SK-N-SH treated with all-trans-retinoic acid at 6 μM for 48 hours (cell line): ENCODE data around the gene SUPT4H1.

Experiments
- ATAC-seq: fragments of 200-7000 bp; cut with Tn5 transposase; 3 replicates; pipeline ENCODE4 v1.9.1; 2020; ENCODE audit warnings: mild to moderate bottlenecking, moderate library complexity
- ARNTL ChIP-seq: fragments of 450-650 bp; formaldehyde crosslinking; IDR thresholded peaks from 2 replicates; pipeline ENCODE4 v1.5.0; 2020; ENCODE audit warnings: low read depth, mild to moderate bottlenecking, moderate library complexity, borderline replicate concordance
- BACH2 ChIP-seq: fragments of 250-450 bp; sonication (Bioruptor Pico); IDR thresholded peaks from 2 replicates; pipeline ENCODE4 v1.9.0; 2021; ENCODE audit warnings: mild to moderate bottlenecking, borderline replicate concordance
- CREB5 ChIP-seq: fragments of 250-450 bp; sonication (Bioruptor Pico); IDR thresholded peaks from 2 replicates; pipeline ENCODE4 v1.5.1; 2020; ENCODE audit warnings: low read depth, mild to moderate bottlenecking, moderate library complexity
- CSDC2 ChIP-seq: fragments of 250-450 bp; sonication (Bioruptor Pico); IDR thresholded peaks from 2 replicates; pipeline ENCODE4 v1.5.0; 2020; ENCODE audit warnings: mild to moderate bottlenecking, moderate library complexity
- ESRRG ChIP-seq: fragments of 250-450 bp; sonication (Bioruptor Pico); IDR thresholded peaks from 2 replicates; pipeline ENCODE4 v1.6.1; 2021; ENCODE audit warnings: mild to moderate bottlenecking
- GLIS3 ChIP-seq: fragments of 250-450 bp; sonication (Bioruptor Pico); IDR thresholded peaks from 2 replicates; pipeline ENCODE4 v1.5.0; 2020; ENCODE audit warnings: mild to moderate bottlenecking, moderate library complexity
- ISL1 ChIP-seq: fragments of 250-450 bp; sonication (Bioruptor Pico); IDR thresholded peaks from 2 replicates; pipeline ENCODE4 v2.1.2; 2022; ENCODE audit warnings: mild to moderate bottlenecking, moderate library complexity
- POU6F1 ChIP-seq: fragments of 250-450 bp; sonication (Bioruptor Pico); IDR thresholded peaks from 2 replicates; pipeline ENCODE4 v1.8.0; 2021; ENCODE audit warnings: low read depth, mild to moderate bottlenecking, moderate library complexity, borderline replicate concordance
- PPARA ChIP-seq: fragments of 250-450 bp; sonication (Bioruptor Pico); IDR thresholded peaks from 2 replicates; pipeline ENCODE4 v1.5.0; 2020; ENCODE audit warnings: mild to moderate bottlenecking, borderline replicate concordance
- RARB ChIP-seq: fragments of 250-450 bp; sonication (Bioruptor Pico); IDR thresholded peaks from 2 replicates; pipeline ENCODE4 v1.8.0; 2021; ENCODE audit warnings: mild to moderate bottlenecking, moderate library complexity
- SNAI2 ChIP-seq: fragments of 250-450 bp; sonication (Bioruptor Pico); IDR thresholded peaks from 2 replicates; pipeline ENCODE4 v1.5.0; 2020; ENCODE audit warnings: mild to moderate bottlenecking, moderate library complexity
- TCF4 ChIP-seq: fragments of 250-450 bp; sonication (Bioruptor Pico); IDR thresholded peaks from 2 replicates; pipeline ENCODE4 v1.8.0; 2021; ENCODE audit warnings: mild to moderate bottlenecking, moderate library complexity, borderline replicate concordance
- TOX ChIP-seq: fragments of 250-450 bp; sonication (Bioruptor Pico); IDR thresholded peaks from 2 replicates; pipeline ENCODE4 v1.8.0; 2021; ENCODE audit warnings: mild to moderate bottlenecking, moderate library complexity, borderline replicate concordance
- TSHZ2 ChIP-seq: fragments of 250-450 bp; sonication (Bioruptor Pico); IDR thresholded peaks from 2 replicates; pipeline ENCODE4 v1.5.0; 2020; ENCODE audit warnings: mild to moderate bottlenecking, moderate library complexity
- ZC3H10 ChIP-seq: fragments of 250-450 bp; sonication (Bioruptor Pico); IDR thresholded peaks from 2 replicates; pipeline ENCODE4 v1.5.1; 2021; ENCODE audit warnings: mild to moderate bottlenecking, moderate library complexity
- ZFP3 ChIP-seq: fragments of 250-450 bp; sonication (Bioruptor Pico); IDR thresholded peaks from 2 replicates; pipeline ENCODE4 v1.5.0; 2020; ENCODE audit warnings: mild to moderate bottlenecking, moderate library complexity
- ZFP30 ChIP-seq: fragments of 450-650 bp; formaldehyde crosslinking; IDR thresholded peaks from 2 replicates; pipeline ENCODE4 v1.5.0; 2022; ENCODE audit warnings: mild to moderate bottlenecking, moderate library complexity
- ZNF565 ChIP-seq: fragments of 450-650 bp; formaldehyde crosslinking; conservative IDR thresholded peaks from 2 replicates; pipeline ENCODE4 v1.5.0; 2020; ENCODE audit warnings: low read depth, mild to moderate bottlenecking, moderate library complexity
- ZNF70 ChIP-seq: fragments of 450-650 bp; formaldehyde crosslinking; IDR thresholded peaks from 2 replicates; pipeline ENCODE4 v1.5.0; 2020; ENCODE audit warnings: mild to moderate bottlenecking, moderate library complexity
- ZNF8 ChIP-seq: fragments of 450-650 bp; formaldehyde crosslinking; IDR thresholded peaks from 2 replicates; pipeline ENCODE4 v1.5.0; 2020; ENCODE audit warnings: mild to moderate bottlenecking, moderate library complexity

The SUPT4H1 gene

GRCh38 chr17:58380207-58381123 lies 28.5 kb upstream of the SUPT4H1 start (continued):
- no peak for TF ChIP-seq ESRRG
- TF ChIP-seq, all 23 proteins: peak for 0

GRCh38 chr17:58379511-58379824 lies 27.5 kb upstream of the SUPT4H1 start:
- TF ChIP-seq ESRRG (no peak), PPARA (CRISPR knock-in tag) (no peak), TSHZ2 (CRISPR knock-in tag) (no peak), ZC3H10 (CRISPR knock-in tag) (no peak), TCF4 (CRISPR knock-in tag) (no peak), ISL1 (CRISPR knock-in tag) (no peak), CSDC2 (CRISPR knock-in tag) (no peak), SNAI2 (CRISPR knock-in tag) (no peak), ZNF70 (CRISPR knock-in tag) (no peak), TOX (CRISPR knock-in tag) (no peak), ARNTL (CRISPR knock-in tag) (no peak), ZNF565 (no peak)
- ATAC-seq: no peak

- no peak for TF ChIP-seq SNAI2 (CRISPR knock-in tag)
- no peak for TF ChIP-seq RARB
- no peak for TF ChIP-seq TSHZ2 (CRISPR knock-in tag)
- TF ChIP-seq ESRRG: no peak
- no peak for TF ChIP-seq BACH2 (CRISPR knock-in tag)
- TF ChIP-seq CREB5 (CRISPR knock-in tag): no peak
- TF ChIP-seq POU6F1 (CRISPR knock-in tag): no peak
- TF ChIP-seq ZFP30 (CRISPR knock-in tag): no peak
- TF ChIP-seq PPARA (CRISPR knock-in tag): no peak
- no peak for ATAC-seq
Measured at GRCh38 chr17:58378733-58379510, 26.9 kb upstream of the SUPT4H1 start.

- ATAC-seq: no peak
- TF ChIP-seq CREB5 (CRISPR knock-in tag): no peak
- no peak for TF ChIP-seq ZNF70 (CRISPR knock-in tag)
- no peak for TF ChIP-seq CSDC2 (CRISPR knock-in tag)
- TF ChIP-seq ZFP3 (CRISPR knock-in tag): no peak
- TF ChIP-seq GLIS3 (CRISPR knock-in tag): no peak
- TF ChIP-seq ZNF8 (CRISPR knock-in tag): no peak
- TF ChIP-seq BACH2 (CRISPR knock-in tag): no peak
- TF ChIP-seq TSHZ2 (CRISPR knock-in tag): no peak
- no peak for TF ChIP-seq ZC3H10 (CRISPR knock-in tag)
Measured at GRCh38 chr17:58377661-58378060, 25.7 kb upstream of the SUPT4H1 start.
